ENCODE data around the gene FAM32A. TPM values are rescaled to one million over a fixed set of nuclear protein-coding genes. Genes with fewer than 3 reads are reported as not detected.

The FAM32A gene
- total and polyA plus RNA-seq, 10 donors = 45.8 to 105 (median 74.5) TPM

DNA sequence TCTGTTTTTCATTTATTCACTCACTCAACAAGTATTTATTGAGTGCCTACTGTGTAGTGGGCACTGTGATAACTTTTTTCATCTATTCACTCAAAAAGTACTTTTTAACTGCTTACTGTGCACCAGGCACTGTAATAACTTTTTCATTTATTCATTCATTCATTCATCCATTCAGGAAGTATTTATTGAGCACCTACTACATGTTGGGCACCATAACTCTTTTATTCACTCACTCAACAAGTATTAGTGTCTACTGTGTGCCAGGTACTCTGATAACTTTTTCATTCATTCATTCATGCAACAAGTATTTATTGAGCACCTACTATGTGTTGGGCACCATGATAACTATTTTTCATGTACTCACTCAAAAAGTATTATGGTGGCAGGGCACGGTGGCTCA lies 18.8 kb upstream of the FAM32A start:
- no peak for TF ChIP-seq POLR2AphosphoS5 (IDR thresholded peaks at IDR 0.05)
- TF ChIP-seq POLR2A (IDR thresholded peaks at IDR 0.05) = no peak
- TF ChIP-seq, protein P1, sequence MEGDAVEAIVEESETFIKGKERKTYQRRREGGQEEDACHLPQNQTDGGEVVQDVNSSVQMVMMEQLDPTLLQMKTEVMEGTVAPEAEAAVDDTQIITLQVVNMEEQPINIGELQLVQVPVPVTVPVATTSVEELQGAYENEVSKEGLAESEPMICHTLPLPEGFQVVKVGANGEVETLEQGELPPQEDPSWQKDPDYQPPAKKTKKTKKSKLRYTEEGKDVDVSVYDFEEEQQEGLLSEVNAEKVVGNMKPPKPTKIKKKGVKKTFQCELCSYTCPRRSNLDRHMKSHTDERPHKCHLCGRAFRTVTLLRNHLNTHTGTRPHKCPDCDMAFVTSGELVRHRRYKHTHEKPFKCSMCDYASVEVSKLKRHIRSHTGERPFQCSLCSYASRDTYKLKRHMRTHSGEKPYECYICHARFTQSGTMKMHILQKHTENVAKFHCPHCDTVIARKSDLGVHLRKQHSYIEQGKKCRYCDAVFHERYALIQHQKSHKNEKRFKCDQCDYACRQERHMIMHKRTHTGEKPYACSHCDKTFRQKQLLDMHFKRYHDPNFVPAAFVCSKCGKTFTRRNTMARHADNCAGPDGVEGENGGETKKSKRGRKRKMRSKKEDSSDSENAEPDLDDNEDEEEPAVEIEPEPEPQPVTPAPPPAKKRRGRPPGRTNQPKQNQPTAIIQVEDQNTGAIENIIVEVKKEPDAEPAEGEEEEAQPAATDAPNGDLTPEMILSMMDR (IDR thresholded peaks at IDR 0.05 in 8 of 11, conservative IDR thresholded peaks at IDR 0.05 in 3 of 11) = no peak

DNA sequence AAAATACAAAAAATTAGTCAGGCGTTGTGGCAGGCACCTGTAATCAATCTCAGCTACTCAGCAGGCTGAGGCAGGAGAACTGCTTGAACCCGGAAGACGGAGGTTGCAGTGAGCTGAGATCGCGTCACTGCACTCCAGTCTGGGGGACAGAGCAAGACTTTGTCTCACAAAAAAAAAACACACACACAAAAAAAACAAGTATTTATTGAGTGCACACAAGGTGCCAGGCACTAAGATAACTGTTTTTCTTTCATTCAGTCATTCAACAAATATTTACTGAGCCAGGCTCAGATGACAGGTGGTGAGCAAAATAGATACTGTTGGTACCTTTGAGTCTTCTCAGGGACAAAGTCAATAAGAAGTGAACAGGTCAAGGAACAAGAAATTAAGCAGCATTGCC lies 18.2 kb upstream of the FAM32A start:
- Histone ChIP-seq H3K4me3 (no peak overlapping the region), H3K27me3 (replicated peaks in 1 of 7) (no peaks in the 10 kb centered on the region), H3K36me3 (no peaks in the 10 kb centered on the region), H3K4me1 (peaks cover 0 to 22% (median 8%) of the 10 kb centered on the region in 6 donors), H3K9me3 (no peaks in the 10 kb centered on the region), H3K27ac (no peak overlapping the region)
- 90 to 99% (median 95%) methylated on average over 5 of the region's 5 CpGs for WGBS, 5 donors
- no peak for DNase-seq
- intact Hi-C loops (cut with DNase I; ENCODE audit: low total_unique reads) = no loop called here
- TF ChIP-seq POLR2A (IDR thresholded peaks at IDR 0.05) (no peak), POLR2AphosphoS5 (IDR thresholded peaks at IDR 0.05) (no peak)
- TF ChIP-seq, protein P1 (IDR thresholded peaks at IDR 0.05 in 8 of 11, conservative IDR thresholded peaks at IDR 0.05 in 3 of 11) = no peak

More for the DNA sequence above, 18.8 kb upstream of the FAM32A start:
- intact Hi-C loops (cut with DNase I; ENCODE audit: low total_unique reads) = no loop called here
- Histone ChIP-seq H3K36me3 (no peaks in the 10 kb centered on the region), H3K27ac (no peak overlapping the region), H3K27me3 (replicated peaks in 1 of 7) (no peaks in the 10 kb centered on the region), H3K4me1 (peaks cover 0 to 22% (median 8%) of the 10 kb centered on the region in 6 donors), H3K4me3 (no peak overlapping the region), H3K9me3 (no peaks in the 10 kb centered on the region)
- WGBS, 5 donors = 89 to 100% (median 92%) methylated on average over 1 of the region's 1 CpG
- no peak for DNase-seq

- 18 to 43% (median 31%) methylated on average over 2 of the region's 2 CpGs for WGBS, 5 donors
- TF ChIP-seq, protein P1 (IDR thresholded peaks at IDR 0.05 in 8 of 11, conservative IDR thresholded peaks at IDR 0.05 in 3 of 11) = no peak
- TF ChIP-seq POLR2AphosphoS5 (IDR thresholded peaks at IDR 0.05) (no peak), POLR2A (IDR thresholded peaks at IDR 0.05) (no peak)
- no peak for DNase-seq
- H3K27ac ChIP-seq = peak overlapping the region in 6 of 8 donors; percentile 27 to 68 (median 52)
- intact Hi-C loops (cut with DNase I; ENCODE audit: low total_unique reads) = no loop called here
- no peaks in the 10 kb centered on the region for H3K9me3 ChIP-seq
- H3K4me1 ChIP-seq = peaks cover 0 to 27% (median 8%) of the 10 kb centered on the region in 6 donors
- H3K27me3 ChIP-seq (replicated peaks in 1 of 7) = no peaks in the 10 kb centered on the region
- no peaks in the 10 kb centered on the region for H3K36me3 ChIP-seq
- no peak overlapping the region for H3K4me3 ChIP-seq
Measured at GRCh38 chr19:16168465-16169081, 16.6 kb upstream of the FAM32A start.

DNA sequence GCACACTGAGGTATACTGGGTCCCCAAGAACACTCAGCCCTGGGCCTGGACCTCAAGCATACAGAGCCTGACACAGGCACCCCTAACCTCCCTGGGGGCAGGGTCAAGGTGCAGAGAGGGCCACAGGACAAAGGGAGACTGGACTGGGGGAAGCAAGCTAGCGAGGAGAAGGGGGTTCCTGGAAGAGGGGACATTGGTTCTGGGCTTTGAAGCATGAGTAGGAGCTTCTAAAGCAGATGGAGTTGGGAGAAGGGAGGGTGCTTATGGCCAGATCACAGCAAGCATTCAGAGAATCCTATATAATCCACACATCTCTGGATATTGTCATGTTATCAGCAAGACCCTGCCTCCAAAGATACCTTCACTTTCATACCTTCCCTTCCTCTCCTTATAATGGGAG lies 15.1 kb upstream of the FAM32A start:
- Histone ChIP-seq H3K4me3 (no peak overlapping the region), H3K9me3 (peaks cover 0 to 5% (median 2%) of the 10 kb centered on the region in 8 donors), H3K36me3 (no peaks in the 10 kb centered on the region), H3K27me3 (replicated peaks in 1 of 7) (no peaks in the 10 kb centered on the region), H3K27ac (no peak overlapping the region), H3K4me1 (peaks cover 0 to 27% (median 8%) of the 10 kb centered on the region in 6 donors)
- DNase-seq = no peak
- 67 to 100% (median 87%) methylated on average over 1 of the region's 1 CpG for WGBS, 5 donors
- intact Hi-C loops (cut with DNase I; ENCODE audit: low total_unique reads) = no loop called here
- TF ChIP-seq, protein P1 (IDR thresholded peaks at IDR 0.05 in 8 of 11, conservative IDR thresholded peaks at IDR 0.05 in 3 of 11) = no peak
- TF ChIP-seq POLR2AphosphoS5 (IDR thresholded peaks at IDR 0.05) (no peak), POLR2A (IDR thresholded peaks at IDR 0.05) (no peak)

Measured in spleen (tissue), 11 donors.